Adrenal gland (tissue), 5 donors: Measurements from ENCODE around the gene RTP1.

Source experiments
- POLR2A ChIP-seq, 2 donors: fragments of 450-650 bp; IDR thresholded peaks; one replicate each; pipeline ENCODE4 v1.6.1; 2017; ENCODE audit warnings: antibody characterized with exemption in 2 of 2, mild to moderate bottlenecking in 2 of 2, moderate library complexity in 1 of 2
- TF ChIP-seq, protein P1 (sequence below), 6 experiments: fragments of 450-650 bp in 4 of 6; fragments of 200-600 bp in 2 of 6; sonication (generic) in 1 of 6; IDR thresholded peaks; 1 replicate in 5 of 6; 2 replicates in 1 of 6; pipeline versions ENCODE4 v1.5.1 to v1.8.0; 2016 to 2021; ENCODE audit warnings: antibody characterized with exemption in 6 of 6, mild to moderate bottlenecking in 2 of 6, moderate library complexity in 1 of 6
- donor health status: DM: no; HTN: no; CAD: no.

GRCh38 chr3:187236962-187237361 lies 39.7 kb downstream of the RTP1 start:
- TF ChIP-seq, protein P1, sequence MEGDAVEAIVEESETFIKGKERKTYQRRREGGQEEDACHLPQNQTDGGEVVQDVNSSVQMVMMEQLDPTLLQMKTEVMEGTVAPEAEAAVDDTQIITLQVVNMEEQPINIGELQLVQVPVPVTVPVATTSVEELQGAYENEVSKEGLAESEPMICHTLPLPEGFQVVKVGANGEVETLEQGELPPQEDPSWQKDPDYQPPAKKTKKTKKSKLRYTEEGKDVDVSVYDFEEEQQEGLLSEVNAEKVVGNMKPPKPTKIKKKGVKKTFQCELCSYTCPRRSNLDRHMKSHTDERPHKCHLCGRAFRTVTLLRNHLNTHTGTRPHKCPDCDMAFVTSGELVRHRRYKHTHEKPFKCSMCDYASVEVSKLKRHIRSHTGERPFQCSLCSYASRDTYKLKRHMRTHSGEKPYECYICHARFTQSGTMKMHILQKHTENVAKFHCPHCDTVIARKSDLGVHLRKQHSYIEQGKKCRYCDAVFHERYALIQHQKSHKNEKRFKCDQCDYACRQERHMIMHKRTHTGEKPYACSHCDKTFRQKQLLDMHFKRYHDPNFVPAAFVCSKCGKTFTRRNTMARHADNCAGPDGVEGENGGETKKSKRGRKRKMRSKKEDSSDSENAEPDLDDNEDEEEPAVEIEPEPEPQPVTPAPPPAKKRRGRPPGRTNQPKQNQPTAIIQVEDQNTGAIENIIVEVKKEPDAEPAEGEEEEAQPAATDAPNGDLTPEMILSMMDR (IDR thresholded peaks at IDR 0.05), result no peak
- TF ChIP-seq POLR2A (IDR thresholded peaks at IDR 0.05), result no peak
